Endometrium (tissue), 2 donors: ENCODE results near the gene SLC35F2.
"Not testable (repeated sequence)": the region's sequence is repeated elsewhere in the genome, so short reads cannot be mapped to it uniquely, and the experiment has no call there.

Source experiments
- FAIRE-seq: peaks from 2 replicates; lab custom pipeline; 2012; peaks lifted over from hg19 to GRCh38; lab: Jason Lieb, UNC
- donor health status: control.
- donor health status: control.

The SLC35F2 gene

GRCh38 chr11:107789767-107790166, 68.8 kb downstream of the SLC35F2 start:
- no peak for FAIRE-seq

GRCh38 chr11:107787733-107788132, 70.9 kb downstream of the SLC35F2 start:
- no peak for FAIRE-seq

GRCh38 chr11:107785401-107785800, 73.2 kb downstream of the SLC35F2 start:
- no peak for FAIRE-seq

GRCh38 chr11:107783121-107783520, 75.5 kb downstream of the SLC35F2 start:
- no peak for FAIRE-seq

GRCh38 chr11:107780775-107781174, 77.8 kb downstream of the SLC35F2 start:
- no peak for FAIRE-seq

- no peak for FAIRE-seq
These were observed 78.5 kb downstream of the SLC35F2 start for GRCh38 chr11:107780136-107780535.

GRCh38 chr11:107778839-107779517, 79.6 kb downstream of the SLC35F2 start:
- no peak for FAIRE-seq

- FAIRE-seq = no peak
These were observed 81.5 kb downstream of the SLC35F2 start for GRCh38 chr11:107777110-107777509.

GRCh38 chr11:107776062-107776461, 82.5 kb downstream of the SLC35F2 start:
- no peak for FAIRE-seq

- no peak for FAIRE-seq
These were observed 88.0 kb downstream of the SLC35F2 start for GRCh38 chr11:107770551-107770951.

GRCh38 chr11:107769189-107769588, 89.4 kb downstream of the SLC35F2 start:
- no peak for FAIRE-seq

- FAIRE-seq = not testable (repeated sequence)
These were observed 99.8 kb downstream of the SLC35F2 start for GRCh38 chr11:107758719-107759355.

GRCh38 chr11:107757661-107758060, 100.9 kb downstream of the SLC35F2 start:
- no peak for FAIRE-seq

- FAIRE-seq = no peak
These were observed 102.0 kb downstream of the SLC35F2 start for GRCh38 chr11:107756553-107756952.

- FAIRE-seq = no peak
These were observed 105.4 kb downstream of the SLC35F2 start for GRCh38 chr11:107752949-107753822.

- FAIRE-seq = no peak
These were observed 106.1 kb downstream of the SLC35F2 start for GRCh38 chr11:107752508-107752907.

- FAIRE-seq = no peak
These were observed 107.5 kb downstream of the SLC35F2 start for GRCh38 chr11:107751082-107751481.

GRCh38 chr11:107750313-107750712, 108.3 kb downstream of the SLC35F2 start:
- FAIRE-seq = no peak

- FAIRE-seq = no peak
These were observed 111.0 kb downstream of the SLC35F2 start for GRCh38 chr11:107747622-107748021.

- no peak for FAIRE-seq
These were observed 113.9 kb downstream of the SLC35F2 start for GRCh38 chr11:107744736-107745135.

GRCh38 chr11:107743191-107743590, 115.4 kb downstream of the SLC35F2 start:
- no peak for FAIRE-seq

GRCh38 chr11:107741044-107741823, 117.4 kb downstream of the SLC35F2 start:
- FAIRE-seq = no peak
